GM19467 (cell line): ENCODE data around the gene RBMS1.
"Not testable (repeated sequence)": the region's sequence is repeated elsewhere in the genome, so short reads cannot be mapped to it uniquely, and the experiment has no call there.

Source experiments
- ATAC-seq: cut with Tn5 transposase; IDR thresholded peaks from one replicate; pipeline ENCODE4 v1.9.1; 2021; ENCODE audit warnings: mild to moderate bottlenecking, moderate library complexity; ENCODE audit not compliant: unreplicated experiment

The RBMS1 gene

GRCh38 chr2:160502478-160502877 lies 8.9 kb upstream of the RBMS1 start:
- ATAC-seq = no peak

DNA sequence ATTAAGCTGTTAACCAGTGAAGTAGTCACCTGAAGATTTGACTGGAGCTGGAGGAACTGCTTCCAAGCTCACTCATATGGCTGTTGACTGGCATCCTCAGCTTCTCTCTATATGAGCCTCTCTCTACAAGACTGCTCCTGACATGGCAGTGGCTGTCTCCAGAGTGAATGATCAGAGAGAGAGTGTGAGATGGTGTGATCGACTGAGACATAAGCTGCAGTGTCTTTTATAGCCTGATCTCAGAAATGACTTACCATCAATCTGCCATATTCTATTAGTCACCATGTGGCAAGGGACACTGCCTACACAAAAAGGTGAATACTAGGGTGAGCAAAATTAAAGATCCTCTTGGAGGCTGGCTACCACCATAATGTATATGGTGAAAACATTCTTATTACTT lies 7.8 kb upstream of the RBMS1 start:
- ATAC-seq = no peak

DNA sequence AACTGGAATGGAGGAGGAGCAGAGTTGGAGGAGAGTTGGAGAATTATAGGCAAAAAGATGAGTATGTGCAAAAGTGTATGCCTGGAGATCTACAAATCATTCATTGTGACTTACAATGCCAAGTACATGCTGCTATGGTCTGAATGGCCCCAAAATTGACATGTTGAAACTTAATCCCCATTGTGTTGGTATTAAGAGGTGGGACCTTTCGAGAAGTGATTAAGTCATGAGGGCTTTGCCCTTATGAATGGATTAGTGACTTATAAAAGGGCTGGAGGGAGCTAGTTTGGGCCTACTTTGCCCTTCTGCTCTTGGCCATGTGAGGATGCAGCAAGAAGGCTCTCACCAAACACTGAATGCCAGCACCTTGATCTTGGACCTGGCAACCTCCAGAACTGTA lies 6.3 kb upstream of the RBMS1 start:
- ATAC-seq = no peak

DNA sequence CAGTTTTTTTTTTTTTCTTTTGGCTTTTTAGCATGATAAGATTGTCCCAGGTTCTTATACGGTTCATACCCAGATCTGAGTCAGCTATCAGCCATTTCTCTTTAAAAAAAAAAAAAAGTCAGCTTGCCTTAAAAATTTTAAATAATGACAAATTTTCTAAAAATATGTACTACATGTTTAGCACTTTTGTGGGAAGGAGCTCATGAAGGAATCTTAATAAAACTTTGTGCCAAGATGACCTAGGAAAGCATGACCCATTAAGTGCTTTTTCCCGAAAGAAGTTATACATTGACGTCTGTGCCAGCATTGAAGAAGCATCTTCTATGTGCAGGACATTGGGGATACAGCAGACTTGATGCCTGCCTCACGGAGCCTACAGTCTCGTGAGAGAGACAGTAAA lies 4.5 kb upstream of the RBMS1 start:
- no peak for ATAC-seq

GRCh38 chr2:160494201-160494644 lies 616 bp upstream of the RBMS1 start:
- no peak for ATAC-seq

GRCh38 chr2:160492401-160493226 lies 993 bp downstream of the RBMS1 start:
- ATAC-seq = no peak

DNA sequence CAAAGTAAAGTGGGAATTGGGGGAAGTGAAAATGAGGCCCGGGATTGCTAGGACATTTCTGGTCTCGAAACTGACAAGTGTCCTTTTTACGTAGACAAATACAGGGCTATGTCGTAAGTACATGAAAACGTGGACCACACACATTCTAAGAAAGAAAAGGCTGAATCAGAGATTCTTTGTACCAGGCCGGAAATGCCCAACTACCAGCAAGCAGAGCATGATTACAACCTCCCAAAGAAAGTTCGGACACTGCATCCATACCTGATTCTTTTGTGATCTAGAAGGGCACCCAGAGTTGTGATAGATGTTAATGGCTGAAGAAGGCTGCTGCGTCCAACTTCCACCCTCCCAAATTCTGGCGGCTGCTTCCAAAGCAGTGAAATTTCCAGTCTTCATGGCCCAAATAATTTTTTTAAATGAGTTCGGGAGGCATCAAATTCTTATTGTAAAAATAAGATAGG lies 1.7 kb downstream of the RBMS1 start:
- no peak for ATAC-seq

- no peak for ATAC-seq
Measured at GRCh38 chr2:160490733-160491685, 2.6 kb downstream of the RBMS1 start.

DNA sequence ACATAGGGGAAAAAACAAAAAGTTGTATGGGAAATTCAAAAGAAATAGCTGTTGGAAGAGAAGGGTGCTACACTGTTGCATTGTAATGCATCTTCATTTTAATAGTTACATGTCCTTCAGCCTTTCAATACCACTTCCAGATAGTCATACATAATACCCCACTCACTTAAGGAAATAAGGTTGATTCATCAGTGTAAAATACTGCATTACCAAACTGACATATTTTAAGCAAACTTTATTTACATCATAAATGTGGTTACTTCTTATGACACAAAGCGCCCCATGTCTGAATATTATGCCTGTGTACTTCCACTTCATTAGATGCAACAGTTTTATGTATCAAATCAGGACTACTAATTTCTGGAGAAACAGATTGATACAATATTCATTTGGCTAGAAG lies 4.5 kb downstream of the RBMS1 start:
- no peak for ATAC-seq

DNA sequence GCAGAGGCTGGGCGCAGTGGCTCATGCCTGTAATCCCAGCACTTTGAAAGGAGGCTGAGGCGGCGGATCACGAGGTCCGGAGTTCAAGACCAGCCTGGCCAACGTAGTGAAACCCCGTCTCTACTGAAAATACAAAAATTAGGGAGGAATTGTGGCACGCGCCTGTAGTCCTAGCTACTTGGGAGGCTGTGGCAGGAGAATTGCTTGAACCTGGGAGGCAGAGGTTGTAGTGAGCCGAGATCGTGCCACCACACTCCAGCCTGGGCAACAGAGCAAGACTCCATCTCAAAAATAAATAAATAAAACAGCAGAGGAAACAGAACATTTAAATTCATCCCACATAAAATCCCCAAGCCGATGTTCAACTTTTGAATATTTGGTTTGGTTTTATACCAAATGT lies 5.3 kb downstream of the RBMS1 start:
- not testable (repeated sequence) for ATAC-seq

- no peak for ATAC-seq
Measured at GRCh38 chr2:160486341-160486740, 7.3 kb downstream of the RBMS1 start.

- ATAC-seq = no peak
Measured at GRCh38 chr2:160484859-160485520, 8.6 kb downstream of the RBMS1 start.

- no peak for ATAC-seq
Measured at GRCh38 chr2:160482673-160483072, 10.9 kb downstream of the RBMS1 start.

GRCh38 chr2:160479269-160479668 lies 14.3 kb downstream of the RBMS1 start:
- no peak for ATAC-seq

DNA sequence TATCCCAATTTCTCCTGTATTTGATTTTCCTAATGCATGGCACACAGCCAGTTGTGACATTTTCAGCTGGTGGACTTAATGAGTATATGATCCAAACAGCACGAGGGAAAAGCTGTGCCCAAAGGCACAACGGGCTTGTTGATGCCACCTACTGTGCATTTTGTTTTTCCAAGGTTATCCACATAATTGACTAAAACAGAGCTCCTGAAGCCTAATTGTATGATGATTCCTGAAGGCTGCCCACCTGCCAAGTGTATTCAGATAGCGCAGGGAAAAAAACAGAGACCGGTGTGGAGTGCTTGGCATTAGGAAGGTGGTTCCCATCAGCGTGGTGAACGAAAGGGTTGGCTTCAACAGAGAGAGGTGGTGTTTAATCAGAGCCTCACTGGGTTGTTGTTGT lies 14.9 kb downstream of the RBMS1 start:
- ATAC-seq = no peak

DNA sequence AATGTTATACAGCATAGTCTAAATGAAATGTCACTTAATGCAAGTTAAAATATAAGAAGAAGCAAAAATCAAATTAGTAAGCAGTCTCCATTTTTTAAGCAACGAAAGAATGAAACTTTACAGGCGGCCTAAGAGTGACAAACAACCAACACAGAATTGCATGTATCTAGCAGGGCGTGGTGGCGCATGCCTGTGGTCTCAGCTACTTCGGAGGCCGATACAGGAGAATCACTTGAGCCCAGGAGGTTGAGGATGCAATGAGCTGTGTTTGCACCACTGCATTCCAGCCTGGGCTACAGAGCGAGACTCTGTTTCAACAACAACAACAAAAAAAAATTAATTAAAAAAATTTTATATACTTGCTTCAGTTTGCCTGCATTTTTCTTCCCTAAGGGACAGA lies 16.6 kb downstream of the RBMS1 start:
- ATAC-seq = no peak

DNA sequence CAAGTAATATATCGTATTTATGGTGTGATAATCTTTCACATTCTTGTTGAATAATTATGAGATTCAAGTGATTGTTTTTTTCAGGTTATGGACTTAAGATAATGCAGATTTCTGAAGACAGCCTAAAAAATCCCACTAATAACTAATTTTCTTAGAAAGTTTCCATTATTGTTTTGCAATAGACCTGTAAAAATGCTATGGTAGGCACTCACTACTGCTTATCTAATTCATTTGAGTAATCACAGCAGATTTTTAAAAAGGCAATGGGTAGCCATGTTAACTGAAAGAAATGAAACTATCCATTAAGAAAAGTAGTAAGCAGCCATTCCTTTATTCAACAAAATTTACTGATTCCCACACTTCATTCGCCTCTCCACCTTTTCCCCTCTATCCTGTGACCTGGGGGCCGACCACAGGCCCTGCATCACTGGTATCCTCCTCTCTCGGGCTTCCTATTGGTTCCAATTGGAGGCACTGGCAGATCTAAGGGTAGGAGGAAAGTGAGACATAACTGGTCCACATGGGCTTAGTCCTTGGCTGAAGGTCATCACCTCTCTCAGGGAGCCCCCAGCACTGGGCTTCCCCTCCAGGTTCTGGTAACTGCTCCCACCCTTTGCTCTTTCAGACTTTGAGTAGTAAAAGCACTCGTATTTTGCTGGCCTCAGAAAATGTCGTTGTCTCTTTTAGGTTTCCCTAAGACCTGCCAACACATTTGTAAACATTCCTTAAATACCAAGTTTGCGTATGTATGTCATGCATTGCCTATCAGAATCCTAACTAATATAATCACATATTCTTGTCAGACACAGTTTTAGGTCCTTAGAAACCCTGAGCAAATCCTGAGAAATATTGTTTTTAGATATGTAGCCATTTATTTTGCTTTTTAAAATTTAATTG lies 18.5 kb downstream of the RBMS1 start:
- no peak for ATAC-seq

DNA sequence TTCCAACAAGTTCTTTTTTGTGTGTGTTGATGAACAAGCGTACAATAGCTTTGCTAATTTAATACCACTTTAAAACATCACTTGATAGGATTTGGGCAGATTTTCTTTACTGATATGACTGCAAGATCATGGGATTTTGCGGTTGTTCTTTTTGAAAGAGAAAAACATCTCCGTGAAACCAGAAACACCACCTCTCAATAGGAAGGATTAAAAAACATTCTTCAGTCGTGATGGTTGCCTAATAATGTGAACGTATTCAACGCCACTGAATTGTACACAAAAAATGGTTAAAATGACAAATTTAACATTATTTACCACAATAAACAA lies 19.3 kb downstream of the RBMS1 start:
- no peak for ATAC-seq

- no peak for ATAC-seq
Measured at GRCh38 chr2:160473468-160474318, 19.9 kb downstream of the RBMS1 start.
